ENCODE results near the gene CPLX3.
A peak's percentile ranks its signal among the peaks of the same experiment; 100 is the strongest.

DNA sequence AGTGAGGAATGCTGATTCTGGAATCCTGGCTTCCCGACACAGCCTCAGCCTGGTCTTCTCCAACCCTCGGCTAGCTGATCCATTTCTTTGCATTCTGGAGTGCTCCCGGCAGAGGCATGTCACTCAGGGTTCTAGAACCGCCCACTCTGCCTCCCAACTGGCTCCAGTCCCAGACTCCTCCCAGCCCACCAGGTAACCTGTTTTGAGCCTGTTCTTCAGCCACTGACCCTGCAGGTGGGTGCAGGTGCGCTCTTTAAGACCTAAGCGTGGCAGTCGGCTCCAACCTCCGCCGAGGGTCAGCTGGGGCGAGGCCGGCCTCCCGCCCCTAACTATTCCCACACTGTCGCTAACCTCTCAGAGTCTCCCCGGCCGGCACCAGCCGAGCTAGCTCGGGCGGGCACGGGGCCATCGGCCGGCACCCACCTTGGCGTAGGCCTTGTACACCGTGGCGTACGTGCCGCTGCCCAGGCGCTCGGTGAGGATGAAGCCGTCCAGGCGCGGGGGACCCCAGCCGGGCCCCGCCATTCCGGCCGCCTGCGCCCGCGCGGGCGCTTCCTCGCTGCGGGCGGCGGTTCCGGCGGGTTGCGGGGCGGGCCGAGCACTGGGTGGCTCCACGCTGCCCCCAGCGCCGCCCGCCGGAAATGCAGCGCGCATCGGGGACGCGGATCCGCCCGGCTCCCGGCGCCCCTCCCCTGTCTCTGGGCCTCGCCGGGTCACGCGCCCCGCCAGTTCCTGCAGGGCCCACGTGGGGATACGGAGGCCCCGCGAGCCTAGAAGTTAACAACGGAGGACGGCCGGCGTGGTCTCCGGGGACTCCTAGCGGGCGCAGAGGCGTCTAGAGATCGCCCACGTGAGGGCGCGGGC lies 16.4 kb downstream of the CPLX3 start, which contains the start of gene ULK3:
- TF ChIP-seq, protein P1, sequence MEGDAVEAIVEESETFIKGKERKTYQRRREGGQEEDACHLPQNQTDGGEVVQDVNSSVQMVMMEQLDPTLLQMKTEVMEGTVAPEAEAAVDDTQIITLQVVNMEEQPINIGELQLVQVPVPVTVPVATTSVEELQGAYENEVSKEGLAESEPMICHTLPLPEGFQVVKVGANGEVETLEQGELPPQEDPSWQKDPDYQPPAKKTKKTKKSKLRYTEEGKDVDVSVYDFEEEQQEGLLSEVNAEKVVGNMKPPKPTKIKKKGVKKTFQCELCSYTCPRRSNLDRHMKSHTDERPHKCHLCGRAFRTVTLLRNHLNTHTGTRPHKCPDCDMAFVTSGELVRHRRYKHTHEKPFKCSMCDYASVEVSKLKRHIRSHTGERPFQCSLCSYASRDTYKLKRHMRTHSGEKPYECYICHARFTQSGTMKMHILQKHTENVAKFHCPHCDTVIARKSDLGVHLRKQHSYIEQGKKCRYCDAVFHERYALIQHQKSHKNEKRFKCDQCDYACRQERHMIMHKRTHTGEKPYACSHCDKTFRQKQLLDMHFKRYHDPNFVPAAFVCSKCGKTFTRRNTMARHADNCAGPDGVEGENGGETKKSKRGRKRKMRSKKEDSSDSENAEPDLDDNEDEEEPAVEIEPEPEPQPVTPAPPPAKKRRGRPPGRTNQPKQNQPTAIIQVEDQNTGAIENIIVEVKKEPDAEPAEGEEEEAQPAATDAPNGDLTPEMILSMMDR (IDR thresholded peaks at IDR 0.05): peak; percentile 68 to 84 (median 73)
- TF ChIP-seq POLR2AphosphoS5 (IDR thresholded peaks at IDR 0.05): peak; percentile 65 to 77 (median 65)
